HL-60 (cell line): Measurements from ENCODE around the gene ADGRE1.

ENCODE experiments used
- CTCF ChIP-seq: IDR thresholded peaks from one replicate; pipeline ENCODE4 v1.5.1; 2011; ENCODE audit warnings: low read length, control low read depth, inconsistent platforms; ENCODE audit not compliant: insufficient read depth
- GABPA ChIP-seq: IDR thresholded peaks from 2 replicates; pipeline ENCODE4 v1.6.1; 2012; ENCODE audit warnings: low read depth
- POLR2AphosphoS5 ChIP-seq: IDR thresholded peaks from 2 replicates; pipeline ENCODE4 v1.6.1; 2012; ENCODE audit warnings: low read depth
- REST ChIP-seq: IDR thresholded peaks from 2 replicates; pipeline ENCODE4 v1.6.1; 2012; ENCODE audit warnings: low read depth; ENCODE audit not compliant: insufficient replicate concordance
- SPI1 ChIP-seq: IDR thresholded peaks from 2 replicates; pipeline ENCODE4 v1.6.1; 2012; ENCODE audit warnings: low read depth, mild to moderate bottlenecking, borderline replicate concordance

DNA sequence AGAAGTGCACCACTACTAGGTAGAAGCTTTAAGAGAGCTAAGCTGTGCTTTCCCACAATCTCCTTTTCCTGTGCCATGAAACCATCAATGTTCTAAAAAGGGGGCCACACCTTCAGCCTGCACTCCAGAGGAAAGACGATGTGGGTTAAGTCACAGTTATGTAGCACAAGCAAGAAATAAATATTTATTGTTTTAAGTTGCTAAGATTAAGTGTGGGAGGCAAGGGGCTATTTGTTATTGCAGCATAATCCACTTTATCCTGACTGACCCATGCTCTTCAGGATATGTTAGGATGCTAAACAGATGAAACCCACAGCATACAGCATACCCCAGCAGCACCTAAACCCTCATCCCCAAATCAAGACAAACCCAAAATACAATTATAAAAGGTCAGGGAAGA, 69.2 kb downstream of the ADGRE1 start:
- TF ChIP-seq CTCF (no peak), GABPA (no peak), POLR2AphosphoS5 (no peak), REST (no peak), SPI1 (no peak)
